ENCODE data around the gene SLC35G6. TPM values are rescaled to one million over a fixed set of nuclear protein-coding genes. Genes with fewer than 3 reads are reported as not detected.
A peak's percentile ranks its signal among the peaks of the same experiment; 100 is the strongest.

SLC35G6 gene
- total and polyA plus RNA-seq, 3 experiments from 2014 or later, result 0.12 TPM; not detected in 2

DNA sequence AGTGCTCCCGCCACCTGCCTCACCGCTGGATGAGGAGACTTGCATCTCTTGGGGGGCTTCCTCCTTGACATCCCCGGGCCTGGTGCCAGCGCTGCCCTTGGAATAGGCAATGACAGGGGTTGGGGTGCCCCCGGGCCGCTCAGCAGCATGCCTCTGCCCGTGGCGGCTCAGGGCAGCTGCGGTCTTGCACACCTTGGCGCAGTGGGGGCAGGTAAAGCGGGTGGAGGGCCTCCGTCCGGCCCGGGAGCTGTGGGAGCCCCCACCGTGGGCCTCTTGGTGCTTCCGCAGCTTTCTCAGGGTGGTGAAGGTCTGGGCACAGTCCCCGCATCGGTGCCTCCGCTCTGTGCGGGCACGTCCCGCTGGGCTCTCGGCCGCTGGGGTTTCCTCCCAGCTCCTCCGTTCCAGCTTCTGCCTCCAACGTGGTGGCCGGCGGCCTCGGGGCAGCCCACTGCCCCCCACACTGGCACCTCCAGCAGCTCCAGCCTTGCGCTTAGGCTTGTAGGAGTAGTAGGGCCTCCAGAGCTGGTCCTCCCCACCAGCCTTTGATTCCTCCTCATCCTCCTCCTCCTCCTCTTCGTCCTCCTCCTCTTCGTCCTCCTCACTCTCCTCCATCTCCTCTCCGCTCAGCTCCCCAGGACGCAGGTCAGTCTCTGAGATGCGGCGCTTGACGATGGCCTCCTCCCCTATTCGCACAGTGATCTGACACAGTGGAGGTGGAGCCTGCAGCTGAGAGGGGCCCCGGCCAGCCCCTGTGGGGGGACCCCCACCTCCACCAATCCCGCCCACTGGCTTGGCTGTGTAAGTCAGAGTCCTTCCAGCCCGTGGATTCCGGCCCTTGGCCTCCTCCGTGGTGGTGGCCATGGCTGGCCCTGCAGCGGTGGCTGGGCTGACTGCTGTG lies 18.5 kb upstream of the SLC35G6 start:
- Histone ChIP-seq H3K36me3 (ENCODE audit: insufficient read depth, low read length) (no peaks in the 10 kb centered on the region), H3K27ac (ENCODE audit: low read depth, low read length) (no peak overlapping the region), H3K4me1 (ENCODE audit: insufficient read depth, low read length) (no peaks in the 10 kb centered on the region), H3K9me3 (ENCODE audit: low read length) (no peaks in the 10 kb centered on the region), H3K27me3 (ENCODE audit: insufficient read depth, low read length, poor library complexity, severe bottlenecking) (no peaks in the 10 kb centered on the region), H3K4me3 (ENCODE audit: low read length) (no peak overlapping the region)
- no peak overlapping the region for H3K27ac Mint-ChIP-seq
- no peak overlapping the region for H3K4me3 Mint-ChIP-seq
- POLR2A ChIA-PET, result interaction anchor here (0.6 to 0.7 kb wide), 2 partner anchors 17 to 79 kb away, joined by 3 to 4 read pairs; partner anchors contain the start of gene ZBTB4
- peaks cover 0 to 11% (median 4%) of the 10 kb centered on the region in 3 donors for H3K4me1 Mint-ChIP-seq
- H3K36me3 Mint-ChIP-seq, result peaks cover 0 to 50% (median 7%) of the 10 kb centered on the region in 3 donors
- DNase-seq, result no peak
- no peaks in the 10 kb centered on the region for H3K27me3 Mint-ChIP-seq
- CTCF ChIA-PET, result interaction anchor here (1.6 to 1.9 kb wide), 2 partner anchors 26 to 98 kb away, joined by 4 to 7 read pairs; no protein-coding TSS in a partner anchor
- H3K9me3 Mint-ChIP-seq, result no peaks in the 10 kb centered on the region

DNA sequence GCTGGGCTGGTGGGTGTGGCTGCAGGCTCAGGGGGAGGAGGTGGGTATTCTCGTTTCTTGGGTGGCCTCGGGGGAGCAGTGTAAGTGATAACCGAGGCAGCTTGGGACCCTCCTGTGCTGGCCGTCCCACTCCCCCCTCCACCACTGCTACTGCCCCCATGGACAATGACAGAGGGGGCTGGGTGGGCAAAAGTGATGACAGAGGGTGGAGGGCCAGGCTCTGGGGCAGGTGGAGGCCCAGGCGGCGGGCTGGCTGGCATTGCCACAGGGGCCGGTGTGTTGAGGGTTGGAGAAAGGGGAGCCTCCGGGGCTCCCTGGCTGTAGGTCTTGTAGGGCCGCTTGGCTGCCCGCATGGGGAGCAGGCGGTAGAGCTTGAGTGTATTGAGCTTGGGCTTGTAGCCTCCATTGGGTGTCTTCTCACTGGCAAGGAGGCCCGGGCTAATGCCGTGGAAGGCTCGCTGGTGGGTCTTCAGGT lies 17.8 kb upstream of the SLC35G6 start:
- Mint-ChIP-seq H3K27me3 (no peaks in the 10 kb centered on the region), H3K4me1 (peaks cover 0 to 16% (median 6%) of the 10 kb centered on the region in 3 donors), H3K36me3 (peaks cover 0 to 55% (median 7%) of the 10 kb centered on the region in 3 donors), H3K9me3 (no peaks in the 10 kb centered on the region), H3K27ac (no peak overlapping the region), H3K4me3 (no peak overlapping the region)
- ChIA-PET POLR2A (interaction anchor here (0.7 kb wide), 1 partner anchor 16 kb away, joined by 4 read pairs; the partner anchor contains the start of gene ZBTB4), CTCF (interaction anchor here (1.0 to 1.6 kb wide), 2 partner anchors 27 to 127 kb away, joined by 3 to 7 read pairs; no protein-coding TSS in a partner anchor)
- Histone ChIP-seq H3K4me3 (ENCODE audit: low read length) (no peak overlapping the region), H3K27ac (ENCODE audit: low read depth, low read length) (no peak overlapping the region), H3K27me3 (ENCODE audit: insufficient read depth, low read length, poor library complexity, severe bottlenecking) (no peaks in the 10 kb centered on the region), H3K9me3 (ENCODE audit: low read length) (no peaks in the 10 kb centered on the region), H3K36me3 (ENCODE audit: insufficient read depth, low read length) (no peaks in the 10 kb centered on the region), H3K4me1 (ENCODE audit: insufficient read depth, low read length) (no peaks in the 10 kb centered on the region)
- no peak for DNase-seq

DNA sequence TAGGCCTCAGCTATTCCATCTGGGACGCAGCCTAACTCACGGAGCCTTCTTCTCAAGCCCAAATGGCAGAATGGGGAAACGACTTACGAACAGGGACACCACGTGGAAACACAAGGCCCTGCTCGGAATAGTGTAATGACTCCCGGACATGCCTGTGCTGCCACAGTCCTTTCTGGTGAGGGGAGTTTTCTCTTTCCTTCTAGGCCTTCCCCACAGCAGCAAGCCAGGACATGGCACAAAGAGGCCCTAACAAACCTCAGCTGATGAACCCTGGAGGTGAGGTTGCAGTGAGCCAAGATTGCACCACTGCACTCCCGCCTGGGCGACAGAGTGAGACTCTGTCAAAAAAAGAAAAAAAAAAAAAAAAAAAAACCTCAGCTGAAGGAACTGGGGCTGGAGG lies 17.2 kb upstream of the SLC35G6 start:
- Mint-ChIP-seq H3K36me3 (peaks cover 0 to 58% (median 7%) of the 10 kb centered on the region in 3 donors), H3K4me1 (peaks cover 0 to 19% (median 6%) of the 10 kb centered on the region in 3 donors), H3K27ac (peak overlapping the region in 2 of 8 donors; percentile 42 to 72), H3K9me3 (no peaks in the 10 kb centered on the region), H3K4me3 (no peak overlapping the region), H3K27me3 (no peaks in the 10 kb centered on the region)
- Histone ChIP-seq H3K36me3 (ENCODE audit: insufficient read depth, low read length) (no peaks in the 10 kb centered on the region), H3K27me3 (ENCODE audit: insufficient read depth, low read length, poor library complexity, severe bottlenecking) (no peaks in the 10 kb centered on the region), H3K4me1 (ENCODE audit: insufficient read depth, low read length) (no peaks in the 10 kb centered on the region), H3K9me3 (ENCODE audit: low read length) (no peaks in the 10 kb centered on the region), H3K27ac (ENCODE audit: low read depth, low read length) (no peak overlapping the region), H3K4me3 (ENCODE audit: low read length) (no peak overlapping the region)
- ChIA-PET CTCF (interaction anchor here (0.7 to 1.0 kb wide), 4 partner anchors 27 to 127 kb away, joined by 3 to 4 read pairs (median 3); no protein-coding TSS in a partner anchor), POLR2A (no interaction called here)
- no peak for DNase-seq

DNA sequence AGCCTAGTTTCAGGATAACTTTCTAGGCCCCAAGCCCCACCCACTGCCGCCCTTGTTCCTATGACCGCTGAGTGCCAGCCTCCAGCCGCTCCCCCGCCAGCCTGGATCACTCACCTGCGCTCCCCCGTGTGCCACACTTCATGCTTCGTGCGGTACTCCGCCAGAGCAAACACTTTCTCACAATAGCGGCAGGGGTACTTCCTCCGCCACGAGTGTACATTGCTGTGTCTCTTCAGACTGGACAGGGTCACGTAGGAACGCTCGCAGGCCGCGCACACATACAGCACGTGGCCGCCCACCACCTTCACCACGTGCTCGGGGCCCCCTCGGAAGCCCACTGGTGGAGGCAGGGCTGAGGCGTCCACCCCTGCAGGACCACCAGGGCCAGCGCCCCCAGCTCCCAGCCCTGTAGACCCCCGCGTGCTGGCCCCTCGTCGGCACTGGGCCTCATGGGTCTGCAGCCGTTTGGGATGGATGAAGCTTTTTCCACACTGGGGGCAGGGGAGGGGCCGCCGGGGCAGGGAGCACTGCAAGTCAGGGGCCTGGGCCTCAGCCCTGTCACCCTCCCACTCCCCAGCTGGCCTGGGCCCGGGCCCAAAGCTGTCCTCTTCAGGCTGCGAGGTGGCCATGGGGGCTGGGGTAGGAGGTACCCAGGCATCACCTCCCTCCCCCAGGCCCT lies 15.5 kb upstream of the SLC35G6 start:
- H3K4me3 ChIP-seq (ENCODE audit: low read length), result no peak overlapping the region
- CTCF ChIA-PET, result interaction anchor here (0.8 kb wide), 1 partner anchor 29 kb away, joined by 3 read pairs; no protein-coding TSS in a partner anchor
- DNase-seq, result no peak
- H3K27me3 ChIP-seq (ENCODE audit: insufficient read depth, low read length, poor library complexity, severe bottlenecking), result no peaks in the 10 kb centered on the region
- POLR2A ChIA-PET, result interaction anchor here (0.7 kb wide), 1 partner anchor 18 kb away, joined by 3 read pairs; the partner anchor contains the start of gene POLR2A
- H3K4me1 ChIP-seq (ENCODE audit: insufficient read depth, low read length), result no peaks in the 10 kb centered on the region
- no peaks in the 10 kb centered on the region for H3K9me3 ChIP-seq (ENCODE audit: low read length)
- Mint-ChIP-seq H3K9me3 (no peaks in the 10 kb centered on the region), H3K27ac (no peak overlapping the region), H3K4me3 (no peak overlapping the region), H3K4me1 (peaks cover 0 to 21% (median 6%) of the 10 kb centered on the region in 3 donors), H3K27me3 (no peaks in the 10 kb centered on the region), H3K36me3 (peaks cover 0 to 58% (median 7%) of the 10 kb centered on the region in 3 donors)
- no peak overlapping the region for H3K27ac ChIP-seq (ENCODE audit: low read depth, low read length)
- no peaks in the 10 kb centered on the region for H3K36me3 ChIP-seq (ENCODE audit: insufficient read depth, low read length)

DNA sequence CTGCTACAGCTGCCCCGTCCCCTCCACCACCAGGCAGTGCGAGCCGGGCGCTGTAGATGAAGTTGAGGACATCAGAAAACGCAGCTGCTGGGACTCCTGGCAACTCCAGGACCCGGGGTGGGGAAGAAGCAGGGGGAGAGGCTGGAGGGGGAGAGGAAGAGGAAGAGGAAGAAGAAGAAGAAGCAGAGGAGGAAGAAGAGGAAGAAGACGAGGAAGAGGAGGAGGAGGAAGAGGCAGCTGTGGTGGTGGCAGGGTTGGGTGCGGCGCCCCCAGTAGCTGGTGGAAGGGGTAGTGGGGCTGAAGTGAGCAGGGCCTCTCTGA lies 15.0 kb upstream of the SLC35G6 start:
- Histone ChIP-seq H3K4me1 (ENCODE audit: insufficient read depth, low read length) (peaks cover under 1% of the 10 kb centered on the region), H3K27me3 (ENCODE audit: insufficient read depth, low read length, poor library complexity, severe bottlenecking) (no peaks in the 10 kb centered on the region), H3K27ac (ENCODE audit: low read depth, low read length) (no peak overlapping the region), H3K36me3 (ENCODE audit: insufficient read depth, low read length) (no peaks in the 10 kb centered on the region), H3K9me3 (ENCODE audit: low read length) (no peaks in the 10 kb centered on the region), H3K4me3 (ENCODE audit: low read length) (no peak overlapping the region)
- Mint-ChIP-seq H3K9me3 (no peaks in the 10 kb centered on the region), H3K27me3 (no peaks in the 10 kb centered on the region), H3K4me3 (no peak overlapping the region), H3K36me3 (peaks cover 0 to 54% (median 3%) of the 10 kb centered on the region in 3 donors), H3K4me1 (peaks cover 1 to 27% (median 9%) of the 10 kb centered on the region in 3 donors), H3K27ac (no peak overlapping the region)
- ChIA-PET POLR2A (interaction anchor here (0.8 kb wide), 1 partner anchor 18 kb away, joined by 3 read pairs; no protein-coding TSS in a partner anchor), CTCF (interaction anchor here (0.8 kb wide), 1 partner anchor 30 kb away, joined by 3 read pairs; no protein-coding TSS in a partner anchor)
- DNase-seq, result no peak

DNA sequence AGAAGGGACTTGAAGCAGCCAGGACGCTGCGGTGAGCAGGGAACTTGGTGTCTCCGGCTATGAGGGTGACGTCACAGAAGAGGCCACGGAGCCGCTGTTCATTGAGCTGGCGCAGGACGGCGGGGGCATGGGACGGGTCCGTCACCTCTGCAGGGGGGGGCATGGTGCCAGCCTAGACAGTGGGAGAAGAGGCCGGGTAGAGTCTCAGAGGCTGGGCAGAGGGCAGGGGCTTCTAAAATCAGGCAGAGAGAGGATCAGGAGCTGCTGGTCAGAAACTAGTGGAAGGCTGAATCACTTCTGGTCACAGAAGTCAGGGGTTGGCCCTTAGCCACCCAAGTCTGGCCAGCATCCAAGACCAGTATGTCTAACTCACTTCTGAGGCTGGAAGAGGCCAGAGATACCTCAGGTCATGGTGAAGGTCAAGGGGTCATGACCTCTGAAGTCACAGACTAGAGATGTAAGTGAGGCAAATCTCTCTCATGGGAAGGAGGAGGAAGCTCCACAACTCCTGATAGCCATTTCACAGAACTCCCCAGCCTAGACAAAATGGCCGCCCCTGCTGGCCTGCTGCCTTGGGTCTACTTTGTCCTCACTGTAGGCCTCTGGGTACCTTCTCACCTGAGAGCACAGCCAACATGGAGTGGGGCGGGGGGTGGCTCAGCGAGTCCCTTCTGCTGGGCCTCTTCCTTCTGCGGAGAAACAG lies 14.5 kb upstream of the SLC35G6 start:
- H3K4me1 Mint-ChIP-seq, result peaks cover 6 to 32% (median 14%) of the 10 kb centered on the region in 3 donors
- Histone ChIP-seq H3K4me3 (ENCODE audit: low read length) (no peak overlapping the region), H3K27me3 (ENCODE audit: insufficient read depth, low read length, poor library complexity, severe bottlenecking) (no peaks in the 10 kb centered on the region), H3K36me3 (ENCODE audit: insufficient read depth, low read length) (no peaks in the 10 kb centered on the region), H3K9me3 (ENCODE audit: low read length) (no peaks in the 10 kb centered on the region), H3K4me1 (ENCODE audit: insufficient read depth, low read length) (peaks cover 6% of the 10 kb centered on the region), H3K27ac (ENCODE audit: low read depth, low read length) (no peak overlapping the region)
- DNase-seq, result no peak
- peaks cover 0 to 51% (median 1%) of the 10 kb centered on the region in 3 donors for H3K36me3 Mint-ChIP-seq
- CTCF ChIA-PET, result interaction anchor here (0.5 to 0.8 kb wide), 2 partner anchors 30 to 124 kb away, joined by 3 read pairs; no protein-coding TSS in a partner anchor
- peak overlapping the region in 4 of 8 donors; percentile 23 to 88 (median 50) for H3K27ac Mint-ChIP-seq
- H3K4me3 Mint-ChIP-seq, result no peak overlapping the region
- no peaks in the 10 kb centered on the region for H3K9me3 Mint-ChIP-seq
- POLR2A ChIA-PET, result interaction anchor here (0.6 to 1.5 kb wide), 3 partner anchors 10 to 18 kb away, joined by 3 read pairs; no protein-coding TSS in a partner anchor
- H3K27me3 Mint-ChIP-seq, result no peaks in the 10 kb centered on the region

DNA sequence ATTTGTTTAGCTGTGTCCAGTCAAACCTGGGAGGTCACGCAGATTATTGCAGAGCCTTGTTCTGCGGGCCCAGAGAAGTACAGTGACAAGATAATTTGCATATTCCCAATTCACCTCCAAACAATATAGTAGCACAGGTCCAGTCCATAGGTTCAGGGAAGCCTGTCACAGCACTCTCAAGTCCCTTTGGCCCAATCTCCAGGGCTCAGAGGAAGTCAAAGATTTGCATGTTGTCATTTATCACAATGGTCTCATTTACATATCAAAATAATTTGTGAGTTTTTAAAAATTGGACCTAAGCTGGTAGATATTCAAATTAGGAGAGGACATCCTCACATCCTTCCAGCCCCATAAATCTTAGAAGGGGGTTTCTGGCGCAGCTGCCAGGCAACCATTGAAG lies 13.7 kb upstream of the SLC35G6 start:
- no peak overlapping the region for H3K4me3 ChIP-seq (ENCODE audit: low read length)
- no peaks in the 10 kb centered on the region for H3K9me3 ChIP-seq (ENCODE audit: low read length)
- Mint-ChIP-seq H3K27ac (peak overlapping the region in 2 of 8 donors; percentile 32 to 88), H3K27me3 (no peaks in the 10 kb centered on the region), H3K4me3 (no peak overlapping the region), H3K36me3 (peaks cover 0 to 47% (median 1%) of the 10 kb centered on the region in 3 donors), H3K4me1 (peaks cover 10 to 38% (median 17%) of the 10 kb centered on the region in 3 donors), H3K9me3 (no peaks in the 10 kb centered on the region)
- CTCF ChIA-PET, result interaction anchor here (1.9 kb wide), 1 partner anchor 31 kb away, joined by 4 read pairs; no protein-coding TSS in a partner anchor
- no peak overlapping the region for H3K27ac ChIP-seq (ENCODE audit: low read depth, low read length)
- DNase-seq, result no peak
- H3K4me1 ChIP-seq (ENCODE audit: insufficient read depth, low read length), result peaks cover 8% of the 10 kb centered on the region
- no peaks in the 10 kb centered on the region for H3K36me3 ChIP-seq (ENCODE audit: insufficient read depth, low read length)
- H3K27me3 ChIP-seq (ENCODE audit: insufficient read depth, low read length, poor library complexity, severe bottlenecking), result no peaks in the 10 kb centered on the region
- POLR2A ChIA-PET, result interaction anchor here (0.6 to 1.5 kb wide), 2 partner anchors 10 to 15 kb away, joined by 3 read pairs; no protein-coding TSS in a partner anchor
